IPS-NIHi7 (cell line): ENCODE results near the gene CCR6.
"Not testable (repeated sequence)": the region's sequence is repeated elsewhere in the genome, so short reads cannot be mapped to it uniquely, and the experiment has no call there.

Experiments
- DNase-seq: peaks from one replicate; pipeline ENCODE4 v3.0.0; 2012; ENCODE audit warnings: mixed read lengths; ENCODE audit errors: extremely low spot score

Gene CCR6

DNA sequence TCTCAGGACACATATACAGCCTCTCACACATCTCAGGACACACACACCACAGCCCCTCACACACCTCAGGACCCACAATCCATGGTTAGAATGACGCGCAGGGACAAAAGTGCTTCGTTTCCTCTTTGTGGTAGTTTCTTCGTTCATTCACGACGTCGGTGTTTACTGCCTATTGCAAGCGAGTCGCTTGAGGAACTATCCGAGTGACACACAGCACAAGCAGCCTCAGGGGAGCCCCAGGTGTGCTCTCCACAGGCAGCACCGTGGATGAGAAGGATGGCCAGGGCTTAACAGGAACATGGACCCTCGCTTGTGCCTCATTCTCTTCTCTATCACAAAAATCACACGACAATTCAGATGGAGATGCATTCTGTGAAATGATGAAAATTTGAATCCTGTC is 47.0 kb downstream of the CCR6 start:
- DNase-seq = not testable (repeated sequence)

DNA sequence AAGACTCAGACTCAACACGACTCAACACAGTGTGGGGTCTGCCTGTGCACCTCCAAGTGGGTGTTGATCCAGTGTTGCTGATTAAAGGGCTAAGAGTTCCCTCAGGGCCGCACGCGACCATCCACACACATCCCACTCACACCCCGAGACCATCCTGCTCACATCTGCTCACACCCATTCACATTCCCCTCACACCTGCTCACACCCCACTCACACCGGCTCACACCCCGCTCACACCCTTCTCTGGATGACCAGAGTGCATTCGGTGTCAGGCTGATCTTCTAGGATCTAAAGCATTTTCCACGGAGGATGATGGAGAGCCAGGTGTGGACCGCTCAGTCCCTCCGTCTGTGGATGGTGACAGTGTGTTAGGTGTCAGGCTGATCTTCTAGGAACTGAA is 48.4 kb downstream of the CCR6 start:
- not testable (repeated sequence) for DNase-seq

DNA sequence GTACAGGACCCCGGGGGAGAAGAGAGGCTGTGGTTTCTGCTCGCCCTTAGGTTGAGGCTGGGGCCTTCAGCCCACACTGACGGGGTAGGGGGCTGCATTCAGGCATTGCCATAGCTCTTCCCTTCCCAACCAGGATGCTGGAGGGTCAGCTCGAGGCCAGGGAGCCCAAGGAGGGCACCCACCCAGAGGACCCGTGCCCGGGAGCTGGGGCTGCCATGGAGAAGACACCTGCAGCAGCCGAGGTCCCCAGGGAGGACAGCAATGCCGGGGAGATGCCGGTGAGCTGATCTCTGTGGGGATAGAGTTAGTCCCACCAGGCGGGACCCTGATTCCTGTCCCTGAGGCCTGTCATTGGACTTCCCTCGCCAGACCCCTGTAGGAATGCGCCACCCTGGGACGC is 49.1 kb downstream of the CCR6 start:
- DNase-seq = not testable (repeated sequence)

DNA sequence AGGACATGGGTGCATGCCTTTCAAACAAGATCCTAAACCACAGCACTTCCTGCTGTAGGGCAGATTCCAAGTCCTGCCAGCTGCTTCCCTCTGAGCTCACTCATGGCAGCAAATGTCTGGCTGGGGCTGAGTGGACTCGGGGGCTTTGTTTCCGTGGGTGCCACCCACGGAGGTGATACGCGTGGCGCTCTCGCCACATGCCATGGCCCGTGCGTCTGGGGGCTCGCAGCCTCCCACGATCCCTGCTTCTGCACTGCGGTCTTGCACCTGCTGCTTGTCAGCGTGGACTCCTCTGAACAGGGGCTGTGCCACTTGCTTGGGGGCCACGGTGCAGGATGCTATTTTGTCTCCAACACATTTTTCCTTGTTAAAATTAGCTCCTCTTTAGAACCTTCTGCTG is 54.4 kb downstream of the CCR6 start:
- DNase-seq = not testable (repeated sequence)

DNA sequence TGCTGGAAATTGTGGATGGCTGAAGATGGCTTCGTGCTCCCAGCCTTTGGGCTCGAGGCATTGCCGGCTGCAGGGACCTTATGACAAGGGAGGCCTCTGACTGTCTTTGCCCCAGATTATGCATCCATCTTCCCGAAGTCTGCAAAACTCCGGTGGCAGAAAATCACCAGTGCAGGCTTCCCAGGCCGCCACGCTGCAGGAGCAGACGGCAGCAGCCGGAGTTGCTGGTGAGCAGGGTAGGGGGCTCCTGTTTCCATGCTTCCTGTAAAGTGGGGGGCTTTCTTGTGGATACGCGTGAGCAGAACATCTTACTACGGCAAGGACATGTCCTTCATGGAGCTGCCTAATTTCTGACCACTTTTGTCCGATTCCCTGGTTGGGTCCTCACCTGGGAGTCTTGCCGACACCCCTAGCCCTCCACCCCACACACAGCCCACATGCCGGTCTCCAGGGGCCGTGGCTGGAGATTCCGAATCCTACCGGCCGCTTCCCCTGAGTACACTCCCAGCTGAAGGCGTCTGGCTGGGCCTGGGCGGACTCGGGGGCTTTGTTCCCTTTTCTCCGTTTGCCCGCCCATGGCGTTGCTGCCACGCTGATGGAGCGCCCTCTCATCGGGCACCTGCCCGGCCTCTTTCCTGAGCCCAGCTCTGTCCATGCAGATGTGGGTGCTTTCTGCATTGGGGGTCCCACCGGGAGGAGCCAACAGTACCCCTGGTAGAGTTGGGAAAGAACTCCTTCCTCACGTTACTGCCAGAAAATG is 56.2 kb downstream of the CCR6 start:
- not testable (repeated sequence) for DNase-seq

DNA sequence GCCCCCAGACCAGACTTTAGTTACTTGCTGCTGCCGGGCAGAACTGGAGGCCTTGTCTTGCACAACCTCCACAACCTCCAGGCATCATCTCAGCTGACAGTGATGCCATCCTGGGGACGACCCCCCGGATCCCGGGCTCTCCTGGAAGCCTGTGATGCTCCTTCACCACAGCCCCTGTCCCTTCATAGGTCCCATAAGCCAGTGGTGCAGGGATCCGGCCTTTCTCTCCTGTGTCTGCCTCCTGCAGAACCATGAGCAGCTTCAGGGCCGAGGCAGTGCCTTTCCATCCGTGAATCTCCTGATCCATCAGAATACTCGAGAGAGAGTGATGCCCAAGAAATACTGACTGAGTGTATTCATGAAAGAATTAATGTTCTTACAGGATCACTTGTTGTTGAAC is 57.2 kb downstream of the CCR6 start:
- DNase-seq = not testable (repeated sequence)

DNA sequence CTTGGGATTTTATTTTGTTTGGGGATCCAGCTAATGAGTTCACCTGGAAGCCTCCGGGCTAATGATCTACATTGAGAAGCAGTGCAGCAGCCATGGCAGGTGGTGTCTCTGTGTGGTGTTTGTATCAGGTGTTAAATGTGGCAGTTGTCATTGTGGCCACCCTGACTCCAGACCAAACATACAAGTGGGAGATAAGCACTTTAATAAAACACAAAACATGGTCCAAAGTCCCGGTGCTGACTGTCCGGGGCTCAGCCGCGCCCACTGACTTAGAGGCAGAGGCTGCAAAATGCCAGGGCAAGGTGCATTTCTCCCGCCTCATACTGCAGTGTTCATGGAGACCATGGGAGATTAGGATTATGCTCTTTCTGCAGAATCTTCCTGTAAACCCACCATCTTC is 58.5 kb downstream of the CCR6 start:
- not testable (repeated sequence) for DNase-seq

DNA sequence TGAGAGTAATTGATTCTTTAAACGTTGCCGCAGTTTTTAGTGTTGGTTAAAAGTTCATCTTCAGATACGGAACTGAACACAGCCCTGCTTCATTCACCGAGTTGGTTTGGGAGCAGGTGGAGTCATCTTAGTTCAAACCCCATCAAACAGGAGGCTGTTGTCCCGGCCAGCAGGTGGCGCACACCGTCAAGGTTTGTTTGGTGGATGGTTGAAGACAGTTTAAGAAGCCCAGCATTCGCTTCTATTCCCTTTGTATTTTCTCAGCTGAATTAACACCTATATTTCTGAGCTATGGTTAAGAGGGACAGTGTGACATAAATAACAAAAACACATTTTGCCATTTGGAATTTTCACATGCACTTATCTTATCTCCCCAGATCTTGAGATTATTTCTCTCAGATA is 60.0 kb downstream of the CCR6 start:
- not testable (repeated sequence) for DNase-seq

DNA sequence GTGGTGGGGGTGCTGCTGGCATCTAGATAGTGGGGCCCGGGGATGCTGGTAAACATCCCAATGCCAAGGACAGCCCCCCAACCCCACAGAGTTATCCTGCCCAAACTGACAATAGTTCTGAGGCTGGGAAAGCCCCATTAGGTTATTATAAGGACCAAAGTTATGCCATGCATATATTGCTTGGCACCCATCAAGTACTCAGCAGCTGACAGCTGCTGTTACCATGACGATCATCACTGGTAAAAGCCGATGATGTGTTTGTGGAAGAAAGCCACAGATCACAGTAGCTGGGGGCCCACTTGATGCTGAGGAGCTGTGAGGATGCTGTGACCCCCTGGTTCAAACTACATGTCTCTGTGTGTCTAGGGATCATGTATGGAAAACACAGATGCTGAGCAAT is 62.2 kb downstream of the CCR6 start:
- DNase-seq = not testable (repeated sequence)

DNA sequence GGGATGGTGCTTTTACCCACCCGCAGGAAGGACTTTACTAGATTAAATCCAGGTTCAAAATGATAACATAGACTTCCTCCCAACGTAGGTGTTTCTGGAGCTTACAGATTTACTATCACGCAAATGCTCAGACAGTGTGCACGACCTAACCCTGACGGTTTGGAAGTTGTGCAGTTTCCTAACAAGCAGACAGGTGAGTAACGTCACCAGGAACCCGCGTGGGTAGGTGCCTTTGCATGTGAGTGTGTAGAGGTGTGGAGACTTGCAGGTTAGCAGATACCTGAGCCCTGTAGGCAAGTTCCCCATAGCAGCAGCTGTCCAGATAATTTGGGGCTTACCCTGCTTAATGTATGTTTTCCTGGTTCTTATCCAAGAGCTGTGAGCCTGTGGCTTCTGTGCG is 64.4 kb downstream of the CCR6 start:
- DNase-seq = not testable (repeated sequence)
